ENCODE results near the gene NFATC1.

NFATC1 gene

GRCh38 chr18:79405781-79406575, 10.2 kb downstream of the NFATC1 start:
- no peak for DNase-seq

DNA sequence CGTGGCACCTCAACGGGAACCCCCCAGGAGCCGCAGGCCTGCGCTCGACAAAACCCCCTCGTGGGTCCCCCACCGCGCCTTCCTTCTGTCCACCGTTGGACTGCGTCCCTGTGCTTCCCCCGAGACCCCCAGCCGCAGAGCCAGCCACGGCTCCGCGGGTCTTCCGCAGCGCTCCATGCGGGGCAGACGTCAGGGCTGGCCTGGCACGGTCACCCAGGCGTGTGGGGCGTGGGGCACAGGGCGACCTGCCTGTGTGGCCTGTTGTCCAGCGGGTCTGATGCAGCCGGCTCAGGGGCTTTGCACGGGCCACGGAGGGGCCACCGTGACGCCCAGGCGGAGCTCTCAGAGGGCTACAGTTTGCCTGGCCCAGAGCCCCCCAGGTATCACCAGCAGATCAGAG, 11.0 kb downstream of the NFATC1 start:
- DNase-seq, result no peak

GRCh38 chr18:79409313-79409712, 13.6 kb downstream of the NFATC1 start:
- DNase-seq, result no peak

GRCh38 chr18:79410171-79410641, 14.5 kb downstream of the NFATC1 start:
- no peak for DNase-seq

DNA sequence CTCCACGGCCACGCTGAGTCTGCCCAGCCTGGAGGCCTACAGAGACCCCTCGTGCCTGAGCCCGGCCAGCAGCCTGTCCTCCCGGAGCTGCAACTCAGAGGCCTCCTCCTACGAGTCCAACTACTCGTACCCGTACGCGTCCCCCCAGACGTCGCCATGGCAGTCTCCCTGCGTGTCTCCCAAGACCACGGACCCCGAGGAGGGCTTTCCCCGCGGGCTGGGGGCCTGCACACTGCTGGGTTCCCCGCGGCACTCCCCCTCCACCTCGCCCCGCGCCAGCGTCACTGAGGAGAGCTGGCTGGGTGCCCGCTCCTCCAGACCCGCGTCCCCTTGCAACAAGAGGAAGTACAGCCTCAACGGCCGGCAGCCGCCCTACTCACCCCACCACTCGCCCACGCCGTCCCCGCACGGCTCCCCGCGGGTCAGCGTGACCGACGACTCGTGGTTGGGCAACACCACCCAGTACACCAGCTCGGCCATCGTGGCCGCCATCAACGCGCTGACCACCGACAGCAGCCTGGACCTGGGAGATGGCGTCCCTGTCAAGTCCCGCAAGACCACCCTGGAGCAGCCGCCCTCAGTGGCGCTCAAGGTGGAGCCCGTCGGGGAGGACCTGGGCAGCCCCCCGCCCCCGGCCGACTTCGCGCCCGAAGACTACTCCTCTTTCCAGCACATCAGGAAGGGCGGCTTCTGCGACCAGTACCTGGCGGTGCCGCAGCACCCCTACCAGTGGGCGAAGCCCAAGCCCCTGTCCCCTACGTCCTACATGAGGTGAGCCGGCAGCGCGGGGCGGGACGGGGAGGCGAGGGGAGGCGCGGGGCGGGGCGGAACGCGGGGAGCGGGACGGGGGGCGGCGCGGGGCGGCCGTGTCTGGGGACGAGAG, 15.2 kb downstream of the NFATC1 start:
- DNase-seq, result no peak

DNA sequence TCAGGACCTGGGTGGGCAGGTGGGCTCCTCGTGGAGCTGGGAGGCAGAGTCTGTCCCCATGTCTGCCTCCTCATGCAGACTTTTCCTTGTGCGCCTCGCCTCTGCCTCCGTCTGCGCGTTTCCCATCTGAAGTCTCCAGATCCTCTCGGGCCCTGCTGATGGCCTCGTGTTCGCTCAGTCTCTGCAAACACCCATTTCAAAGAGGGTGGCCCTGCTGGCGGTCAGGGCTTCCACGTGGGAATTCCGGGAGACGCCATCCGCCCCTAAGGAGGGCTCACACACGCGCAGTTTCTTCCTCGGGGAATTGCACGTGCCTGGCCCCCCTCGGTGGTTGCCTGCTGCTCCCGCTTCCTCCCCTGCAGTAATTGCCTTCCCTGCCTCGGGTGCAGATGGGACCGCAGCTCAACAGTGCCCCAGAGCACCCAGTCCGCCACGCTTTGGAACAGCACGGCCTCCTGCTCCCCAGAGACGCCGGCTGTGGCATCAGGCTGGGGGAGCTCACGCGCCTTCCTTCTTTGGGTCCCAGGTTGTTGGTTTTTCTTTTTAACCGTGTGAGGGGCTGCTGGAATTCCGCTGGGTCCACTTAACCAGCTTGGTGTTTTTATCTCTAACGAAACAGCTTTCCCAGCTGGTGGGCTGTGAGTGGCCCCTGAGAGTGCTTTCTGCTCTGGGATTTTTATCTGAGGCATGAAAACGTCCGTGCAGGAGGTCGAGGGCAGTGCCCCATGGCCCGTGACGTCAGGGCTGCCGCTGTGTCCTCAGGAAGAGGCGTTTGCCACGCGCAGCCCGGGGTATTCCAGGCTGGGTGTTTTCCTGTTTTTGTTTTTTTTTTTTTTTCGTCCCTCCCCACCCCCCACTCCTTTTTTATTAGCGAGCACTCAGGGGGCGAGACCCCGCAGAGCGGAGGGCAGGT, 16.1 kb downstream of the NFATC1 start:
- DNase-seq, result no peak

- no peak for DNase-seq
These were observed 17.3 kb downstream of the NFATC1 start for GRCh38 chr18:79413025-79413424.

DNA sequence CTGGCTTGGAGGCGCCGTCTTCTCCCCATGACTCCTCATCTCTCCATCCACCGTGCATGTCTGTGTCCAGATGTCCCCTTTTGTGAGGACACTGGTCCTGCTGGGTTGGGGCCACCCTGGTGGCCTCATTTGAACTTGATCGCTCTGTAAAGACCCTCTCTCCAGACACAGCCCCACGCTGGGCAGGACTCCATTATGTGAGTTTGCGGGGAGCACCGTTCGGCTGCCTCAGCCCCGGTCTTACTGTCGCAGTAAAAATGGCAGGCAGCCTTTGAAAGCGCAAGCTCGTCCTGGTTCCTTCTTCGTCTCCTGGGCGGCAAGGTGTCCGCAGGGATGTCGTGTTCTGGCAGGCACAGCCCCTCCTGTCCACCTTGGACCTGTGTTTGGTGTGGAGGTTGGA, 17.7 kb downstream of the NFATC1 start:
- DNase-seq, result no peak

- DNase-seq, result no peak
These were observed 18.2 kb downstream of the NFATC1 start for GRCh38 chr18:79413901-79414300.

GRCh38 chr18:79416022-79416676, 20.4 kb downstream of the NFATC1 start:
- no peak for DNase-seq

GRCh38 chr18:79416677-79417052, 20.9 kb downstream of the NFATC1 start:
- DNase-seq, result no peak

- DNase-seq, result no peak
These were observed 22.5 kb downstream of the NFATC1 start for GRCh38 chr18:79418236-79418635.

DNA sequence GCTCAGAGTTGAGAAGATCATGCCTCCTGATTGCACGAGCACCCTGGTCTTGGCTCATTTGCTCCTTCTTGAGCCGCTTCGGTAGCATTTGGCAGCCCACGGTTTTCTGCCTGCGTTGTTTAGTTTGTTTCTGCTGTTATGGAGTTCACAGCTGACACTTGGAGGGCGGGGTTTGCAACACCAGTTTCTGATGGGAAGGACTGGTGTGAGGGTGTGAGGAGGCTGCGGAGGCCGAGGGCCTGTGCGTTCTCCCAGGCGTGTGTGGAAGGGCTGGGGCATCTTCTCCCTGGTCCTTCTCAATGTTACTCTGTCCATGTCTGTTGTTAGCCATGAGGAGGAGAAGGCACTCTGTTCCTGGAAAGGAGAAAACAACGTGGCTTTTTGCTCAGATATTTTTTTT, 22.9 kb downstream of the NFATC1 start:
- no peak for DNase-seq

- no peak for DNase-seq
These were observed 24.5 kb downstream of the NFATC1 start for GRCh38 chr18:79420033-79420745.

DNA sequence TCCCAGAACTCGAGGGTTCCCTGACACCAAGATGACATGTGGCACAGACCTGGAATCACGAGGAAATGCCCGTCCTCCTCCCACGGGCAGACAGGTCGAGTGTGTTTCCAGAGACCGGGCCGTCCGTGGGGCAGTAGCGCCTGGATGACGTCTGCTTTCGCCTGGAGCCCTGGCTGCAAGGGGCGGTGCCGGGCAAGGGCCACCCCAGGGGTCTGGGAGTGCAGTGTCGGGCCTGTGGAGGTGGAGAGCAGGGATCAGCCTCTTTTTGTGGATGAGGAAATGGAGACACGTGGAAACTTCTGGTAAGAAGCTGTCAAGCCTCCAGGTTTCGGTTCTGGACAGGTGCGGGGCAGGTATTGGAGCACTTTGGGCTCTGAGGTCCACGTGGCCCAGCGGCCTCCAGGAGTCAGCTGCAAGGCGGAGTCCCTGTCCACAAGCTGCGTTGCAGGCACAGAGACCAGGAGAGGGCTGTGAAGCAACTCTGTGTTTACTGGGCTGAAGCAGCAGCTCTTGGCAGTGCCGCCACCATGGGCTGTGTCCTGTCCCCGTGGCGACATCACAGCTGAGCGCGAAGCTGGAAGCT, 25.6 kb downstream of the NFATC1 start:
- DNase-seq, result no peak

- no peak for DNase-seq
These were observed 26.5 kb downstream of the NFATC1 start for GRCh38 chr18:79422022-79422782.

DNA sequence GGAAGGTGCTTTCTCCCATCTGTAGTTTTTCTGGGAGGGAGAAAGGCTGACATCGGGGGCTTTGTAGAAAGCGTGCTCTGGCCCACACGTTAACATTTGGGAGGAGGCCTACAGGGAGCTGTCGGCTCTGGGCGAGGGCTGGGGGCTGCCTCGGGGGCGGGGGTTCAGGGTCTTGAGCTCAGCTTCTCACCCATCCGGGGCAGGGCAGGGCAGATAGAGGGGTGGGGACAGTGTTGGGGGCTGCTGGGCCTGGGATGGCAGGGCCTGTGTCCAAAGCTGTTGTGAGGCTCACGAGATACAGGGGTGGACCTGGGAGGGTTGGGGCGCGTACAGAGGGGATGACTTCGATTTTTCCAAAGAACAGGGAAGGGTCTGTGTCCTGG, 27.0 kb downstream of the NFATC1 start:
- DNase-seq, result no peak

DNA sequence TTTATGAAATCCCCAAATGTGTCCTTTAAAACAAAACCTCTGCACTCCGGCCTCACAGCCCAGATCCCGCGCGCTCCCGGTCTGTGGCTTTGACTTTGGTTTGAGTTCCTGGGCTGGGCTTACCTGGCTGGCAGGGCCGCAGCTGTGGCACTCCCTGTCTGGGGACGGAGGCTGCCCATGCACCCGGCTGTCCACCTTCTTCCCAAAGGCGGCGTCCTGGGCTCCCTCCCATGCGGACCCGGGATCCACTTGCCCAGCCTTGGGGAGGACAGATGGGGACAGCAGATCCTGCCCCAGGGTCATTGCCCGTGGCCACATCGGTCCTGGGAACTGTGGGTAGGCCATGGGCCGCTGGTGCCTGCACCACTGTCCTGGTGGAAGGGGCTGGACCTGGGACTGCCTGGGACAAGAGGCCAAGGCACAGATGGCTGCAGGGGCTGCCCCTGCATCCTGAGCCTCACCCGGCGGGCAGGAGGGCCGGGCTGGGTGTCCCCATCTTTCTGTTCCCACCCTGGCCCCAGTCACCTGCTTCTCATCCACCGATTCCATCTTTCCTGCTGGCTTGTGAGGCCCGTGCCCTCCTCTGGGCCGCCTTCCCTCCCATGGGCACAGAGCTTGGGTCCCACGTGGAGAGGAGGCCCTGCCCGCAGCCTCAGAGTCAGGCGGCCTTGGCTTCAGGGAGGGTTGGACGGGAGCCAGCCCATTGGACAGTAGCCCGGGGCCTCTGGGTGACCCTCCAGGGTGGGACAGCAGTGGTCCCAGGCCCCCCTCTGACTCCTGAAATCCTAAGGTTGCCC, 27.7 kb downstream of the NFATC1 start:
- no peak for DNase-seq

DNA sequence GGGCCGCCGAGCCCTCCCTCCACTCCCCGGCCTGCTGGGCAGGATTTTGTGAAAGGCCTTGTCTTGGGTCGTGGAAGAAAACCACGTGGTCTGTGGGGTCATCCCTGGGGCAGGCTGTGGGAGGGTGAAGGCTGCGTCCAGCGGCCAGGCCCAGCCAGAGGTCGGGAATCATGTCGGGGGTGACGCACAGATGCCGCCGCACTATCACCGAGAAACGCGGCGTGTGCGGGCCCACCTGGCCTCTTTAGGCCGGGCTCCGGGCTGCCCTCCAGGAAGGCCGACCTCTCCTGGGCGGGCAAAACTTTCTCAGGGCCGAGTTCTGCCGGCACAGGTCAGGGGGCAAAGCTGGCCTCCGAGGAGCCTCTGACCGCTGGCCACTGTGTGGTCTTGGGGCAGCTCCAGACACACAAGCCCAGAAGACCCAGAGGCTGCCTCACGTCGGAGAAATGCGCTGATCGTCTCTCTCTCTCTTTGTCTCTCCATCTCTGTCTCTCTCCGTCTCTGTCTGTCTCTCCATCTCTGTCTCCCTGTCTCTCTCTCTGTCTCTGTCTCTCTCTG, 28.4 kb downstream of the NFATC1 start:
- no peak for DNase-seq
